ENCODE results near the gene CPSF3.

- TF ChIP-seq CTCF (conservative IDR thresholded peaks at IDR 0.05; ENCODE audit: low read length), result no peak
- TF ChIP-seq EZH2phosphoT487 (IDR thresholded peaks at IDR 0.05; ENCODE audit: borderline replicate concordance), result no peak
Observed at GRCh38 chr2:9397201-9397600, 26.3 kb upstream of the CPSF3 start.
